IMR-90 (cell line): Measurements from ENCODE around the gene ZNF541. TPM values are rescaled to one million over a fixed set of nuclear protein-coding genes. Genes with fewer than 3 reads are reported as not detected.

Experiments
- ATAC-seq: fragments of 200-7000 bp; cut with Tn5 transposase; 2 replicates; pipeline ENCODE4 v1.9.1; 2020; ENCODE audit warnings: low read depth, mild to moderate bottlenecking, moderate library complexity
- BruUV-seq: library from RNA; stranded (reverse); fragments of 400-500 nt; replicated peaks from 2 replicates; lab custom pipeline; 2021; lab: Mats Ljungman, UMichigan
- CTCF ChIA-PET: fragments of 300-600 bp; formaldehyde crosslinking; extraction: SDS; loops from one replicate; lab custom pipeline; 2021; ENCODE audit warnings: antibody characterized with exemption; lab: Yijun Ruan, JAX
- POLR2A ChIA-PET: fragments of 300-600 bp; sonication (Branson Sonifier 250); formaldehyde crosslinking; loops from one replicate; lab custom pipeline; 2022; ENCODE audit warnings: antibody characterized with exemption; ENCODE audit not compliant: unreplicated experiment; lab: Charles Lee
- DNase-seq: peaks from one replicate; pipeline ENCODE4 v3.0.0; 2013
- H2AFZ ChIP-seq: replicated peaks from 2 replicates; pipeline ENCODE3; 2013; ENCODE audit warnings: low read length, mild to moderate bottlenecking; ENCODE audit not compliant: poor library complexity
- H2AK5ac ChIP-seq: 2 replicates; pipeline ENCODE4 v1.6.1; 2013; ENCODE audit warnings: low read depth, low read length, inconsistent platforms
- H2AK9ac ChIP-seq: replicated peaks from 2 replicates; pipeline ENCODE3; 2013; ENCODE audit warnings: mild to moderate bottlenecking, low read depth, low read length, moderate library complexity; ENCODE audit not compliant: poor library complexity
- H2BK120ac ChIP-seq: 2 replicates; pipeline ENCODE4 v1.6.1; 2013; ENCODE audit warnings: low read depth, low read length, inconsistent platforms
- H2BK15ac ChIP-seq: 3 replicates; pipeline ENCODE4 v1.6.1; 2013; ENCODE audit warnings: low read depth, low read length, inconsistent platforms
- H2BK20ac ChIP-seq: 2 replicates; pipeline ENCODE4 v1.6.1; 2013; ENCODE audit warnings: low read depth, mild to moderate bottlenecking, inconsistent platforms, low read length, moderate library complexity
- H2BK5ac ChIP-seq: 2 replicates; pipeline ENCODE4 v1.6.1; 2013; ENCODE audit warnings: mild to moderate bottlenecking, low read depth, low read length, inconsistent platforms; ENCODE audit not compliant: poor library complexity, severe bottlenecking
- H3K14ac ChIP-seq: replicated peaks from 2 replicates; pipeline ENCODE4 v1.6.1; 2013; ENCODE audit warnings: low read depth, low read length, inconsistent platforms
- H3K18ac ChIP-seq: 2 replicates; pipeline ENCODE4 v1.6.1; 2013; ENCODE audit warnings: low read depth, low read length, control low read depth
- H3K23ac ChIP-seq: 2 replicates; pipeline ENCODE4 v1.6.1; 2013; ENCODE audit warnings: low read depth, low read length, inconsistent platforms
- H3K27ac ChIP-seq: 2 replicates; pipeline ENCODE4 v1.5.1; 2013; ENCODE audit warnings: mild to moderate bottlenecking, control low read depth, low read length; ENCODE audit not compliant: insufficient read depth
- H3K27me3 ChIP-seq: 2 replicates; pipeline ENCODE4 v1.6.1; 2013; ENCODE audit warnings: low read length; ENCODE audit not compliant: control insufficient read depth, insufficient read depth
- H3K36me3 ChIP-seq: 2 replicates; pipeline ENCODE4 v1.6.1; 2013; ENCODE audit warnings: low read length, mixed read lengths; ENCODE audit not compliant: control insufficient read depth, insufficient read depth
- H3K4ac ChIP-seq: 2 replicates; pipeline ENCODE4 v1.6.1; 2013; ENCODE audit warnings: low read depth, low read length, inconsistent platforms
- H3K4me1 ChIP-seq: 2 replicates; pipeline ENCODE4 v1.6.1; 2013; ENCODE audit warnings: low read length, mixed read lengths; ENCODE audit not compliant: control insufficient read depth, insufficient read depth
- H3K4me2 ChIP-seq: 2 replicates; pipeline ENCODE4 v1.6.1; 2013; ENCODE audit warnings: low read depth, mild to moderate bottlenecking, control low read depth, low read length, moderate library complexity
- H3K4me3 ChIP-seq: 2 replicates; pipeline ENCODE4 v1.5.1; 2013; ENCODE audit warnings: low read depth, mild to moderate bottlenecking, control low read depth, low read length, moderate library complexity; ENCODE audit not compliant: insufficient read depth
- H3K56ac ChIP-seq: 2 replicates; pipeline ENCODE4 v1.6.1; 2013; ENCODE audit warnings: low read length, inconsistent platforms; ENCODE audit not compliant: insufficient read depth; ENCODE audit errors: extremely low read depth
- H3K79me1 ChIP-seq, 2 experiments: 2 replicates each; pipeline ENCODE4 v1.6.1; 2013; ENCODE audit warnings: low read length in 2 of 2, inconsistent platforms in 1 of 2, low read depth in 1 of 2
- H3K9ac ChIP-seq: 2 replicates; pipeline ENCODE4 v1.6.1; 2013; ENCODE audit warnings: low read depth, low read length, control low read depth
- H3K9me1 ChIP-seq: 2 replicates; pipeline ENCODE4 v1.6.1; 2013; ENCODE audit warnings: low read length, inconsistent platforms; ENCODE audit not compliant: insufficient read depth
- H3K9me3 ChIP-seq: 2 replicates; pipeline ENCODE4 v1.6.1; 2013; ENCODE audit warnings: low read length; ENCODE audit not compliant: control insufficient read depth, insufficient read depth
- H4K20me1 ChIP-seq: 2 replicates; pipeline ENCODE4 v1.6.1; 2013; ENCODE audit warnings: low read length, inconsistent platforms; ENCODE audit not compliant: insufficient read depth
- H4K5ac ChIP-seq: 2 replicates; pipeline ENCODE4 v1.6.1; 2013; ENCODE audit warnings: mild to moderate bottlenecking, low read depth, low read length, control low read depth
- H4K8ac ChIP-seq, 2 experiments: 2 replicates each; pipeline ENCODE4 v1.6.1; 2013; ENCODE audit warnings: low read depth in 2 of 2, low read length in 2 of 2, control low read depth in 1 of 2, inconsistent platforms in 1 of 2
- H4K91ac ChIP-seq: 2 replicates; pipeline ENCODE4 v1.6.1; 2013; ENCODE audit warnings: low read depth, low read length, inconsistent platforms; ENCODE audit not compliant: insufficient read depth
- MAFK ChIP-seq: IDR thresholded peaks from 2 replicates; pipeline ENCODE4 v1.6.1; 2012; ENCODE audit warnings: low read depth, low read length, improper control_type of control experiment
- MAZ ChIP-seq: IDR thresholded peaks from 2 replicates; pipeline ENCODE4 v1.6.1; 2012; ENCODE audit warnings: low read depth, mild to moderate bottlenecking, low read length, improper control_type of control experiment, moderate library complexity, borderline replicate concordance
- WGBS, 2 experiments: methylation state at CpG; one replicate each; pipeline versions ENCODE4 v1.1.5 to v1.1.7; 2013; ENCODE audit warnings: missing lambda C conversion rate in 2 of 2; ENCODE audit not compliant: insufficient read length in 1 of 2; ENCODE audit errors: extremely low coverage in 2 of 2; 5-methylcytosine and 5-hydroxymethylcytosine counted together
- dilution Hi-C: fragments of 300-500 bp; cut with HindIII; formaldehyde crosslinking; loops from one replicate; pipeline ENCODE4 v1.14.3; 2018; ENCODE audit warnings: low sequenced_read_pairs; ENCODE audit not compliant: unreplicated experiment
- in situ Hi-C: fragments of 300-500 bp; cut with MboI; formaldehyde crosslinking; loops from 3 replicates; pipeline ENCODE4 v1.14.3; 2019; ENCODE audit warnings: low sequenced_read_pairs, inconsistent platforms, mixed read lengths
- intact Hi-C: fragments of 100-400 bp; cut with micrococcal nuclease; formaldehyde crosslinking; loops from 2 replicates; pipeline ENCODE4 v1.10.0; 2022
- polyA plus RNA-seq, 3 experiments: library from polyadenylated mRNA; depleted of rRNA; stranded (reverse); fragments of >200 nt; gene quantifications; 2 replicates each; pipeline ENCODE4 v1.2.3, GENCODE V29; 2012; ENCODE audit warnings: low replicate concordance in 1 of 3
- total RNA-seq: library from RNA; depleted of rRNA; stranded (reverse); fragments of >200 nt; gene quantifications from 2 replicates; pipeline ENCODE4 v1.2.3, GENCODE V29; 2012

The ZNF541 gene
- total and polyA plus RNA-seq, 2 of the 4 experiments (the other 2 are of a cell fraction), result not detected

DNA sequence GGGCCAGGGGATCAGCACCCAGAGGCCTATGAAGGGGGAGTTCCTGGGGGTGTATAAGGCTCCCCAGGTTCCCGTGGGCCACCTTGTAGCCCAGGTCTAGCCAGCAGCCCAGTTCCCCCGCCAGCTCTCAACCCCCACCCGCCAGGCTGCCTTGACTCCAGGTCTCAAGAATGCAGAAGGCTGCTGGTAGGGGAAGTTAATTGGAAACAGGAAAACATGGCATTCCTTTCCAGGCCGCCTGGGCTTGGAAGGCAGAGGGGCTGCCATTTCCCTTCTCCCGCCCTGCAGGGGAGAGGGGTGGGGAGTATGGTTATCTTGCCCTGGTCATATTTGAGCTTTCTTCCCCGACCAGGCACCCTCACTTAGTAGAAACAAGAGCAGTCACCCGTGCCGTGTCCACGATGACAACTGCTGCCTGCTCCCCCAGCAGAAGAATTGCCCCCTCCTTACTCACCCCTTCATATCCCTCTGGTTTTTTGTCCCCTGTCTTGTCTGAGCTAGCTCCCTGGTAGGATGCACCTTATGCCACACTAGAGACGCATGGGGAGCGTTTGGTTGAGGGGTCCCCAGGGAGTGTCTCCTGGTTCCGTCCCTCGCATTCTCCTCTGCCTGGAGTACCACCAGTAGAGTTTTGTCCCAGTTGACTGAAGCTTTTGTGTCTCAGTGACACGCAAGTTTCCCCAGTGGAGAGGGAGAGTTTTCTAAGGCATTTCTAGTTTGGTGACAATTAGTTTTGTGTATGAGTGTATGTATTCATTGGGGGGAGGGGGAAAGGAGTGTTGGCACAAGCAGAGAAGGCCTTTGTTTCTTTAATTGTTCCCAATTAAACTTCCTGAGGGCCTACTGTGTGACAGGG, 40.4 kb upstream of the ZNF541 start:
- Histone ChIP-seq H3K23ac (no peak overlapping the region), H3K36me3 (peaks cover 15% of the 10 kb centered on the region), H3K9ac (no peak overlapping the region), H4K91ac (peak overlapping the region; percentile 61; the same call in 1 of the 2 replicates), H2AK5ac (peak overlapping the region; percentile 31; the same call in 1 of the 2 replicates), H2AFZ (no peak overlapping the region), H3K4me1 (peaks cover 18% of the 10 kb centered on the region), H3K4ac (peak overlapping the region; percentile 54), H2BK120ac (peak overlapping the region; percentile 47), H4K8ac (peak overlapping the region in 1 of 2 experiments; percentile 55; a peak in 1 of 4 replicates), H3K27me3 (no peaks in the 10 kb centered on the region), H3K9me3 (no peaks in the 10 kb centered on the region), H3K4me3 (no peak overlapping the region), H3K79me1 (peaks cover 11 to 76% of the 10 kb centered on the region in 2 experiments; a peak in 3 of 4 replicates), H2BK5ac (peak overlapping the region; percentile 27), H2AK9ac (peak overlapping the region; percentile 83), H3K27ac (peak overlapping the region; percentile 54), H4K5ac (peak overlapping the region; percentile 38), H2BK15ac (peak overlapping the region; percentile 20; the same call in 1 of the 3 replicates), H3K14ac (0 out of 2 replicates have a peak overlapping the region, but pooled peaks have one; percentile 24), H3K18ac (no peak overlapping the region), H3K4me2 (peak overlapping the region; percentile 51), H3K9me1 (peaks cover 23% of the 10 kb centered on the region), H3K56ac (no peak overlapping the region; the same call in 1 of the 2 replicates), H4K20me1 (peaks cover 86% of the 10 kb centered on the region), H2BK20ac (no peak overlapping the region)
- peak; percentile 13 for ATAC-seq
- intact Hi-C loops, result loop anchor here (5.0 kb wide), 1 partner anchor 176 kb away; no protein-coding TSS in a partner anchor
- WGBS, 2 experiments, result 79% methylated on average over 4 of the region's 14 CpGs; no CpG with 5 or more reads in 1 of the 2 experiments
- no TSS peak for BruUV-seq
- TF ChIP-seq MAFK, result no peak
- peak; percentile 63; the same call in 1 of the 2 replicates for TF ChIP-seq MAZ
- in situ Hi-C loops, result no loop called here
- CTCF ChIA-PET, result no interaction called here
- DNase-seq, result peak; percentile 70
- dilution Hi-C loops, result no loop called here
- POLR2A ChIA-PET, result no interaction called here
